Adrenal gland (tissue), 12 donors: ENCODE measurements around the gene KRTCAP2. TPM values are rescaled to one million over a fixed set of nuclear protein-coding genes. Genes with fewer than 3 reads are reported as not detected.

ENCODE experiments used
- DNase-seq, 7 donors: peaks; one replicate each; pipeline ENCODE4 v3.0.0-alpha.2; 2019 to 2020
- H3K27ac ChIP-seq, 5 donors: fragments of 200-600 bp; sonication (generic) in 4 of 5; 1 replicate in 3 of 5; 2 replicates in 2 of 5; pipeline versions ENCODE4 v1.5.1 to v1.8.0; 2016 to 2020; ENCODE audit warnings: mild to moderate bottlenecking in 1 of 5
- H3K27me3 ChIP-seq: fragments of 200-600 bp; 2 replicates; pipeline ENCODE4 v1.8.0; 2021
- H3K36me3 ChIP-seq, 2 donors: fragments of 200-600 bp; replicated peaks in 1 of 2; 1 replicate in 1 of 2; 2 replicates in 1 of 2; pipeline versions ENCODE4 v1.5.1 to v1.8.0; 2018 to 2022
- H3K4me1 ChIP-seq, 2 donors: fragments of 200-600 bp; replicated peaks in 1 of 2; 1 replicate in 1 of 2; 2 replicates in 1 of 2; pipeline versions ENCODE4 v1.5.1 to v1.8.0; 2018 to 2021
- H3K4me3 ChIP-seq, 4 donors: fragments of 200-600 bp; sonication (generic) in 3 of 4; one replicate each; pipeline ENCODE4 v1.5.1; 2016 to 2018
- H3K9me3 ChIP-seq, 3 donors: fragments of 200-600 bp; sonication (generic) in 1 of 3; replicated peaks in 1 of 3; 1 replicate in 2 of 3; 2 replicates in 1 of 3; pipeline versions ENCODE4 v1.5.1 to v1.8.0; 2016 to 2021
- POLR2A ChIP-seq, 2 donors: fragments of 450-650 bp; IDR thresholded peaks; one replicate each; pipeline ENCODE4 v1.6.1; 2017; ENCODE audit warnings: antibody characterized with exemption in 2 of 2, mild to moderate bottlenecking in 2 of 2, moderate library complexity in 1 of 2
- WGBS, 4 donors: extraction: QIAGEN DNeasy Blood & Tissue Kit in 2 of 4; methylation state at CpG; one replicate each; pipeline versions ENCODE4 v1.1.5 to v1.1.7; 2013 to 2017; 5-methylcytosine and 5-hydroxymethylcytosine counted together
- intact Hi-C, 2 donors: fragments of 100-400 bp; cut with DNase I; formaldehyde crosslinking; loops; one replicate each; pipeline versions ENCODE4 v1.14.1 to v1.15.0; 2022 to 2023
- polyA plus RNA-seq, 3 donors: library from polyadenylated mRNA; stranded (reverse); fragments of 200-250 nt in 2 of 3; fragments of 350-450 nt in 1 of 3; fragmentation: Illumina TruSeq in 1 of 3; extraction: RNeasy Lipid Tissue Mini Kit (QIAGEN cat#74804) in 1 of 3; gene quantifications; one replicate each; pipeline ENCODE4 v1.2.3, GENCODE V29; 2013 to 2014
- total RNA-seq, 9 donors: library from RNA; depleted of rRNA in 4 of 9; stranded (reverse); fragments of >200 nt in 4 of 9; fragments of 120-200 nt in 1 of 9; fragmentation: NEBNext Ultra II Directional in 1 of 9; extraction: Animal tissue kit (Norgen Biotek cat#: 25700) in 1 of 9; gene quantifications; one replicate each; pipeline versions ENCODE4 v1.1.0 to v1.2.4, GENCODE V29; 2013 to 2023
- TF ChIP-seq, protein P1 (sequence below), 6 experiments: fragments of 450-650 bp in 4 of 6; fragments of 200-600 bp in 2 of 6; sonication (generic) in 1 of 6; IDR thresholded peaks; 1 replicate in 5 of 6; 2 replicates in 1 of 6; pipeline versions ENCODE4 v1.5.1 to v1.8.0; 2016 to 2021; ENCODE audit warnings: antibody characterized with exemption in 6 of 6, mild to moderate bottlenecking in 2 of 6, moderate library complexity in 1 of 6
- donor health status: healthy with polysubstance abuse.
- donor health status: Bipolar disorder and iron deficiency.
- donor health status: DM: yes; HTN: yes; CAD: no.
- donor health status: DM: no; HTN: no; CAD: no.
- donor health status: DM: no; HTN: no; CAD: no.
- donor health status: DM: yes; HTN: yes; CAD: no.

The KRTCAP2 gene
- total and polyA plus RNA-seq, 12 donors, result 76.1 to 806 (median 191) TPM

DNA sequence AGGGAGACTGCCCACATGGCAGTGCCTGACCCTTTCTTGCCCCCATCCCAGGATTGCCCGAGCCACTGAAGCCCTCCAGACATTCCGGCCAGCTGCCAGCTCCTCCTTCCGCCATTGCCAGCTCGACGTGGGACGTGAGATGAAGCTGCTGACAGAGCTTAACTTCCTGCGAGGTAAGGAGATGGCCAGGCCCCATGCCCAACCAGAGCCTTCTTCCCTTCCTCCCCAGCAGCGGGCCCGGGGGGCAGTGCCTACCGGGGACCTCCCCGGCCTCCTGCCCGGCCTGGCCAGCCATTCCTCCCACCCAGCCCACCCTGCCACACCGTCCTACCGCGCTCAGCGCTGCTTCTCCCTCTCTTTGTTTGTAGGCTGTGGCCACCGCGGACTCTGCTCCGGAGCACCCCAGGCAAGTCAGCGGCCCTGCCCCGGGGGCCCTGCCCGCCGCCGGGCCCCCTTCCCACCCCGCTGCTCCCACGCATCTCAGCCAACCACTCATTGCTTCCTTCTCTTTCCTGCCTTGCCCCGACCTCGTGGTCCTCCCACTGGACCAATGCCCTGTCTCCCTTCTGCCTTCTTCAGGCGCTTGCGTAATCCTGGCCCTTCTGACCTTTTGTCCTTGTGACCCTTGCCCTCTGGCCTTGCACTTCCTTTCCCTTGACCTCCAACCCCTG is 5.5 kb upstream of the KRTCAP2 start:
- no peak overlapping the region for H3K4me3 ChIP-seq
- peak overlapping the region in 1 of 5 donors; percentile 71 for H3K27ac ChIP-seq
- peak in 5 of 7 donors; percentile 6 to 66 (median 46) for DNase-seq
- no peaks in the 10 kb centered on the region for H3K36me3 ChIP-seq
- peaks cover 0 to 6% of the 10 kb centered on the region in 2 donors for H3K4me1 ChIP-seq
- 67 to 76% (median 74%) methylated on average over 9 to 30 of the region's 30 CpGs for WGBS, 4 donors
- no peaks in the 10 kb centered on the region for H3K27me3 ChIP-seq
- TF ChIP-seq, protein P1, sequence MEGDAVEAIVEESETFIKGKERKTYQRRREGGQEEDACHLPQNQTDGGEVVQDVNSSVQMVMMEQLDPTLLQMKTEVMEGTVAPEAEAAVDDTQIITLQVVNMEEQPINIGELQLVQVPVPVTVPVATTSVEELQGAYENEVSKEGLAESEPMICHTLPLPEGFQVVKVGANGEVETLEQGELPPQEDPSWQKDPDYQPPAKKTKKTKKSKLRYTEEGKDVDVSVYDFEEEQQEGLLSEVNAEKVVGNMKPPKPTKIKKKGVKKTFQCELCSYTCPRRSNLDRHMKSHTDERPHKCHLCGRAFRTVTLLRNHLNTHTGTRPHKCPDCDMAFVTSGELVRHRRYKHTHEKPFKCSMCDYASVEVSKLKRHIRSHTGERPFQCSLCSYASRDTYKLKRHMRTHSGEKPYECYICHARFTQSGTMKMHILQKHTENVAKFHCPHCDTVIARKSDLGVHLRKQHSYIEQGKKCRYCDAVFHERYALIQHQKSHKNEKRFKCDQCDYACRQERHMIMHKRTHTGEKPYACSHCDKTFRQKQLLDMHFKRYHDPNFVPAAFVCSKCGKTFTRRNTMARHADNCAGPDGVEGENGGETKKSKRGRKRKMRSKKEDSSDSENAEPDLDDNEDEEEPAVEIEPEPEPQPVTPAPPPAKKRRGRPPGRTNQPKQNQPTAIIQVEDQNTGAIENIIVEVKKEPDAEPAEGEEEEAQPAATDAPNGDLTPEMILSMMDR (IDR thresholded peaks at IDR 0.05), result no peak
- no peak for TF ChIP-seq POLR2A (IDR thresholded peaks at IDR 0.05)
- H3K9me3 ChIP-seq, result no peaks in the 10 kb centered on the region
- intact Hi-C loops, result no loop called here

DNA sequence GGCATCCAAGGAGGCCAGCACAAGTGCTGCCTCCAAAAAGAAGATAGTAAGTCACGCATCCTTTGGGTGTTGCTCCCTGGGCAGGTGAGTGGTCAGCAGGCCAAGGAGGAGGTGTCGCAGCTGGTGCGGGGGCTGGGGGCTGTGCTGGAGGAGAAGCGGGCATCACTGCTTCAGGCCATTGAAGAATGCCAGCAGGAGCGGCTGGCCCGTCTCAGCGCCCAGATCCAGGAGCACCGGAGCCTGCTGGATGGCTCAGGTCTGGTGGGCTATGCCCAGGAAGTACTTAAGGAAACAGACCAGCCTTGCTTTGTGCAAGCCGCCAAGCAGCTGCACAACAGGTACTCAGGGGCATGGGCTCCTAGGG is 4.8 kb upstream of the KRTCAP2 start:
- 88 to 95% (median 94%) methylated on average over 8 to 9 of the region's 9 CpGs for WGBS, 4 donors
- Histone ChIP-seq H3K27ac (no peak overlapping the region), H3K4me3 (no peak overlapping the region), H3K4me1 (peaks cover 0 to 6% of the 10 kb centered on the region in 2 donors), H3K36me3 (no peaks in the 10 kb centered on the region), H3K9me3 (no peaks in the 10 kb centered on the region), H3K27me3 (no peaks in the 10 kb centered on the region)
- intact Hi-C loops, result no loop called here
- TF ChIP-seq, protein P1 (IDR thresholded peaks at IDR 0.05), result no peak
- no peak for TF ChIP-seq POLR2A (IDR thresholded peaks at IDR 0.05)
- DNase-seq, result peak in 3 of 7 donors; percentile 17 to 49 (median 19)

DNA sequence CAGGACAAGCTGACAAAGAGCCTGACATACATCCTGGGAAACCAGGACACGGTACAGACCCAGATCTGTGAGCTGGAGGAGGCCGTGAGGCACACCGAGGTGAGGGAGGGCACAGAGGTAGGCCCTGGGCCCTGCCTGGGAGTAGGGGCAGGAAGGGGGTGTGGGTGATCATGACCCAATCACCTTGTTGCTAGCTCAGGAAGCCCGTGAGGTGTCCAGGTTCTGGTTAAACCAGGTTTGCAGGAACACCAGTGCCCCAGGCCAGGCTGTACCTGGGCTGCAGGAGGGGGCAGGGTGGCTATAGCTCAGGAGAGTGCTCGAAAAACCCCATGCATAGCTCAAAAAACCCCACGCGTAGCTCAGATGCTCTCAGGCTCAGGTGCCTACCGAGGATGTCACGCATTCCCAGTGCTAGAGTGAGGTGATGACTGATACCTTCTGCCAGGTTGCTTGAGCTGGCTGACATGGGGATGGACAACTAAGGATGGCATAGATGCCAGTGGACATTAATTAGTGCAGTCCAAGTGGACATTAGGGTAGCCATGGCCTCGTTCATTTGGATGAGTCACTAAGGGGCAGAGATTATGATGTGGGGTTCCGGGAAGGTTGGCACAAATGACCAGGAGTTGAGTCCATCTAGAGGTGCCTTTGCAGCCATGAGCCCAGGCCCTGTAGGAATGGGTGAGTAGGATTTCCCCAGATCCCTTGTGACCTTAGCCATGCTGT is 4.3 kb upstream of the KRTCAP2 start:
- intact Hi-C loops, result no loop called here
- no peak overlapping the region for H3K27ac ChIP-seq

DNA sequence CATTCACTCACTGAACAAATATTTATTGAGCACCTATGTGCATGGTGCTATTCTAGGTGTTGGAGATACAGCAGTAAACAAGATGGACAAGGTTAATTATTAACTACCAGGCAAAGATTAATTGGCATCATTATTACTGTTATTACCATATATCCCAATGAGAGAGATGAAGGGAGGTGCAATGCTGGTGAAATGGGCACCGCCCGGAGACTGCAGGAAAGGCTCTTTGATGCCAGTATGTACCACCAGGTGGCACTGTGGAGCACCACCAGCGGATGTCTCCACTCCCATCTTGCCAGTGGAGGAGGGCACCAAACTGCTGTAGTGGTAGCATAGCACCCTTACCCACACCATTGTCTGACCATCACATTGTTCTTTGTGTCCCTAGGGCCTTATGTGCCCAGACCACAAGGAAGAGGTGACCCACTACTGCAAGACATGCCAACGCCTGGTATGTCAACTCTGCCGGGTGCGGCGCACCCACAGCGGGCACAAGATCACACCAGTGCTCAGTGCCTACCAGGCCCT is 3.5 kb upstream of the KRTCAP2 start:
- peak overlapping the region in 1 of 5 donors; percentile 18 for H3K27ac ChIP-seq
- 61 to 71% (median 61%) methylated on average over 7 to 8 of the region's 8 CpGs for WGBS, 4 donors
- TF ChIP-seq POLR2A (IDR thresholded peaks at IDR 0.05), result no peak
- TF ChIP-seq, protein P1 (IDR thresholded peaks at IDR 0.05), result peak; percentile 83 to 98 (median 88)
- H3K9me3 ChIP-seq, result no peaks in the 10 kb centered on the region
- peaks cover 7 to 16% of the 10 kb centered on the region in 2 donors for H3K4me1 ChIP-seq
- H3K36me3 ChIP-seq, result no peaks in the 10 kb centered on the region
- H3K27me3 ChIP-seq, result no peaks in the 10 kb centered on the region
- intact Hi-C loops, result no loop called here
- no peak overlapping the region for H3K4me3 ChIP-seq
- peak; percentile 77 to 94 (median 86) for DNase-seq

More for the DNA sequence above, 4.3 kb upstream of the KRTCAP2 start:
- DNase-seq, result peak in 4 of 7 donors; percentile 6 to 49 (median 15)
- H3K27me3 ChIP-seq, result no peaks in the 10 kb centered on the region
- TF ChIP-seq, protein P1 (IDR thresholded peaks at IDR 0.05), result no peak
- no peak for TF ChIP-seq POLR2A (IDR thresholded peaks at IDR 0.05)
- no peaks in the 10 kb centered on the region for H3K36me3 ChIP-seq
- peaks cover 3 to 9% of the 10 kb centered on the region in 2 donors for H3K4me1 ChIP-seq
- H3K4me3 ChIP-seq, result no peak overlapping the region
- WGBS, 4 donors, result 61 to 71% (median 64%) methylated on average over 6 to 11 of the region's 11 CpGs
- no peaks in the 10 kb centered on the region for H3K9me3 ChIP-seq
